Measurements from ENCODE around the gene MRAS.

DNA sequence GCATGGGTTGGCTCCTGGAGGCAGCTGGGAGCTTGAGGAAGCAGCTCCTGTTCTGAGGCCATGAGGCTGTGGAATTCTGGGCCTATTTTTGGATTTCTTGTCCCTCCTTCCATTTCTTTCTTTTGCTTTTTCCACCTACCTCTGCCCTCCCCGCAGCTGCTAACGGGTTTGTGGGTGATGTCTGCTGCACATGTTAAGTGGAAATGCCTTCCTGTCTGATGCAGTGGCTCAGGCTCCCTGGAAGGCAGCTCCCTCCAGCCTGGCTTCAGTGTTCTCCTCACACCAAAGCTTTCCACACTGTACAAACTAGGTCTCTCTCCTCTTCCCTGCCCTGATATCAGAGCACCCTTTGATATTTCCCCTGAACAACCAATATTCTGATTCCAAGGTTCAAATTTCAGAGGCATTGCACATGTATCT is 52.3 kb downstream of the MRAS start:
- TF ChIP-seq, protein P1, sequence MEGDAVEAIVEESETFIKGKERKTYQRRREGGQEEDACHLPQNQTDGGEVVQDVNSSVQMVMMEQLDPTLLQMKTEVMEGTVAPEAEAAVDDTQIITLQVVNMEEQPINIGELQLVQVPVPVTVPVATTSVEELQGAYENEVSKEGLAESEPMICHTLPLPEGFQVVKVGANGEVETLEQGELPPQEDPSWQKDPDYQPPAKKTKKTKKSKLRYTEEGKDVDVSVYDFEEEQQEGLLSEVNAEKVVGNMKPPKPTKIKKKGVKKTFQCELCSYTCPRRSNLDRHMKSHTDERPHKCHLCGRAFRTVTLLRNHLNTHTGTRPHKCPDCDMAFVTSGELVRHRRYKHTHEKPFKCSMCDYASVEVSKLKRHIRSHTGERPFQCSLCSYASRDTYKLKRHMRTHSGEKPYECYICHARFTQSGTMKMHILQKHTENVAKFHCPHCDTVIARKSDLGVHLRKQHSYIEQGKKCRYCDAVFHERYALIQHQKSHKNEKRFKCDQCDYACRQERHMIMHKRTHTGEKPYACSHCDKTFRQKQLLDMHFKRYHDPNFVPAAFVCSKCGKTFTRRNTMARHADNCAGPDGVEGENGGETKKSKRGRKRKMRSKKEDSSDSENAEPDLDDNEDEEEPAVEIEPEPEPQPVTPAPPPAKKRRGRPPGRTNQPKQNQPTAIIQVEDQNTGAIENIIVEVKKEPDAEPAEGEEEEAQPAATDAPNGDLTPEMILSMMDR (IDR thresholded peaks at IDR 0.05; ENCODE audit: poor library complexity, severe bottlenecking), result no peak
- TF ChIP-seq EZH2 (IDR thresholded peaks at IDR 0.05; ENCODE audit: borderline replicate concordance, insufficient read depth, low read length, poor library complexity, severe bottlenecking) (no peak), EP300 (conservative IDR thresholded peaks at IDR 0.05; ENCODE audit: poor library complexity, severe bottlenecking) (no peak), POLR2AphosphoS5 (IDR thresholded peaks at IDR 0.05) (no peak), RAD21 (conservative IDR thresholded peaks at IDR 0.05) (no peak), SMC3 (conservative IDR thresholded peaks at IDR 0.05; ENCODE audit: poor library complexity) (no peak), MXI1 (conservative IDR thresholded peaks at IDR 0.05; ENCODE audit: poor library complexity, severe bottlenecking) (no peak)
- TF ChIP-seq, protein P2, sequence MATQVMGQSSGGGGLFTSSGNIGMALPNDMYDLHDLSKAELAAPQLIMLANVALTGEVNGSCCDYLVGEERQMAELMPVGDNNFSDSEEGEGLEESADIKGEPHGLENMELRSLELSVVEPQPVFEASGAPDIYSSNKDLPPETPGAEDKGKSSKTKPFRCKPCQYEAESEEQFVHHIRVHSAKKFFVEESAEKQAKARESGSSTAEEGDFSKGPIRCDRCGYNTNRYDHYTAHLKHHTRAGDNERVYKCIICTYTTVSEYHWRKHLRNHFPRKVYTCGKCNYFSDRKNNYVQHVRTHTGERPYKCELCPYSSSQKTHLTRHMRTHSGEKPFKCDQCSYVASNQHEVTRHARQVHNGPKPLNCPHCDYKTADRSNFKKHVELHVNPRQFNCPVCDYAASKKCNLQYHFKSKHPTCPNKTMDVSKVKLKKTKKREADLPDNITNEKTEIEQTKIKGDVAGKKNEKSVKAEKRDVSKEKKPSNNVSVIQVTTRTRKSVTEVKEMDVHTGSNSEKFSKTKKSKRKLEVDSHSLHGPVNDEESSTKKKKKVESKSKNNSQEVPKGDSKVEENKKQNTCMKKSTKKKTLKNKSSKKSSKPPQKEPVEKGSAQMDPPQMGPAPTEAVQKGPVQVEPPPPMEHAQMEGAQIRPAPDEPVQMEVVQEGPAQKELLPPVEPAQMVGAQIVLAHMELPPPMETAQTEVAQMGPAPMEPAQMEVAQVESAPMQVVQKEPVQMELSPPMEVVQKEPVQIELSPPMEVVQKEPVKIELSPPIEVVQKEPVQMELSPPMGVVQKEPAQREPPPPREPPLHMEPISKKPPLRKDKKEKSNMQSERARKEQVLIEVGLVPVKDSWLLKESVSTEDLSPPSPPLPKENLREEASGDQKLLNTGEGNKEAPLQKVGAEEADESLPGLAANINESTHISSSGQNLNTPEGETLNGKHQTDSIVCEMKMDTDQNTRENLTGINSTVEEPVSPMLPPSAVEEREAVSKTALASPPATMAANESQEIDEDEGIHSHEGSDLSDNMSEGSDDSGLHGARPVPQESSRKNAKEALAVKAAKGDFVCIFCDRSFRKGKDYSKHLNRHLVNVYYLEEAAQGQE (IDR thresholded peaks at IDR 0.05; ENCODE audit: borderline replicate concordance), result no peak
